H1 (cell line): ENCODE data around the gene PRKCH.

Experiments used
- CHD7 ChIP-seq: fragments of 300-600 bp; sonication (generic); IDR thresholded peaks from 2 replicates; pipeline ENCODE4 v1.7.1; 2012; ENCODE audit warnings: low read length, moderate library complexity, mild to moderate bottlenecking, inconsistent platforms; ENCODE audit not compliant: insufficient replicate concordance
- CTCF ChIP-seq, 3 experiments: IDR thresholded peaks; 1 replicate in 2 of 3; 2 replicates in 1 of 3; pipeline versions ENCODE4 v1.5.1 to v1.6.1; 2011; ENCODE audit warnings: low read length in 3 of 3, mild to moderate bottlenecking in 3 of 3, inconsistent platforms in 2 of 3, low read depth in 1 of 3, moderate library complexity in 1 of 3; ENCODE audit not compliant: insufficient read depth in 1 of 3; ENCODE audit errors: control extremely low read depth in 1 of 3
- EP300 ChIP-seq, 2 experiments: IDR thresholded peaks; 1 replicate in 1 of 2; 2 replicates in 1 of 2; pipeline ENCODE4 v1.6.1; 2011 to 2012; ENCODE audit warnings: low read depth in 2 of 2, low read length in 2 of 2, mild to moderate bottlenecking in 2 of 2, borderline replicate concordance in 1 of 2, inconsistent platforms in 1 of 2, moderate library complexity in 1 of 2
- JUN ChIP-seq: IDR thresholded peaks from 2 replicates; pipeline ENCODE4 v1.6.1; 2011; ENCODE audit warnings: low read depth, mild to moderate bottlenecking, improper control_type of control experiment, low read length
- MAX ChIP-seq: IDR thresholded peaks from 2 replicates; pipeline ENCODE4 v1.6.1; 2012; ENCODE audit warnings: inconsistent platforms
- POLR2A ChIP-seq, 2 experiments: IDR thresholded peaks; 1 replicate in 1 of 2; 2 replicates in 1 of 2; pipeline ENCODE4 v1.6.1; 2011; ENCODE audit warnings: low read depth in 2 of 2, low read length in 2 of 2, mild to moderate bottlenecking in 2 of 2; ENCODE audit errors: control extremely low read depth in 1 of 2
- RFX5 ChIP-seq: IDR thresholded peaks from 2 replicates; pipeline ENCODE4 v1.6.1; 2011; ENCODE audit warnings: low read depth, low read length, improper control_type of control experiment, borderline replicate concordance
- SP2 ChIP-seq: IDR thresholded peaks from 2 replicates; pipeline ENCODE4 v1.6.1; 2012; ENCODE audit warnings: mild to moderate bottlenecking, low read length, inconsistent platforms
- TAF1 ChIP-seq: IDR thresholded peaks from 2 replicates; pipeline ENCODE4 v1.6.1; 2011; ENCODE audit warnings: mild to moderate bottlenecking, low read depth, low read length
- TCF12 ChIP-seq: IDR thresholded peaks from 2 replicates; pipeline ENCODE4 v1.6.1; 2011; ENCODE audit warnings: low read depth, mild to moderate bottlenecking, low read length
- YY1 ChIP-seq: IDR thresholded peaks from 2 replicates; pipeline ENCODE4 v1.6.1; 2011; ENCODE audit warnings: low read depth, mild to moderate bottlenecking, low read length

GRCh38 chr14:61391119-61391518 lies 69.7 kb downstream of the PRKCH start:
- no peak for TF ChIP-seq TAF1
- no peak for TF ChIP-seq TCF12
- TF ChIP-seq CTCF (IDR thresholded peaks at IDR 0.05; ENCODE audit: control extremely low read depth in 1 of 3, insufficient read depth in 1 of 3, low read depth in 1 of 3, low read length in 3 of 3): no peak
- TF ChIP-seq MAX: no peak
- no peak for TF ChIP-seq POLR2A (IDR thresholded peaks at IDR 0.05; ENCODE audit: control extremely low read depth in 1 of 2, low read depth in 2 of 2, low read length in 2 of 2)
- no peak for TF ChIP-seq RFX5
- TF ChIP-seq YY1: no peak
- TF ChIP-seq CHD7: no peak
- no peak for TF ChIP-seq SP2
- no peak for TF ChIP-seq EP300 (IDR thresholded peaks at IDR 0.05; ENCODE audit: borderline replicate concordance in 1 of 2, low read depth in 2 of 2, low read length in 2 of 2)
- no peak for TF ChIP-seq JUN
